GM21576 (cell line): Measurements from ENCODE around the gene FCGR3B.
"Not testable (repeated sequence)": the region's sequence is repeated elsewhere in the genome, so short reads cannot be mapped to it uniquely, and the experiment has no call there.

Experiments used
- ATAC-seq: cut with Tn5 transposase; IDR thresholded peaks from one replicate; pipeline ENCODE4 v1.9.1; 2021; ENCODE audit warnings: mild to moderate bottlenecking, moderate library complexity; ENCODE audit not compliant: unreplicated experiment

The FCGR3B gene

DNA sequence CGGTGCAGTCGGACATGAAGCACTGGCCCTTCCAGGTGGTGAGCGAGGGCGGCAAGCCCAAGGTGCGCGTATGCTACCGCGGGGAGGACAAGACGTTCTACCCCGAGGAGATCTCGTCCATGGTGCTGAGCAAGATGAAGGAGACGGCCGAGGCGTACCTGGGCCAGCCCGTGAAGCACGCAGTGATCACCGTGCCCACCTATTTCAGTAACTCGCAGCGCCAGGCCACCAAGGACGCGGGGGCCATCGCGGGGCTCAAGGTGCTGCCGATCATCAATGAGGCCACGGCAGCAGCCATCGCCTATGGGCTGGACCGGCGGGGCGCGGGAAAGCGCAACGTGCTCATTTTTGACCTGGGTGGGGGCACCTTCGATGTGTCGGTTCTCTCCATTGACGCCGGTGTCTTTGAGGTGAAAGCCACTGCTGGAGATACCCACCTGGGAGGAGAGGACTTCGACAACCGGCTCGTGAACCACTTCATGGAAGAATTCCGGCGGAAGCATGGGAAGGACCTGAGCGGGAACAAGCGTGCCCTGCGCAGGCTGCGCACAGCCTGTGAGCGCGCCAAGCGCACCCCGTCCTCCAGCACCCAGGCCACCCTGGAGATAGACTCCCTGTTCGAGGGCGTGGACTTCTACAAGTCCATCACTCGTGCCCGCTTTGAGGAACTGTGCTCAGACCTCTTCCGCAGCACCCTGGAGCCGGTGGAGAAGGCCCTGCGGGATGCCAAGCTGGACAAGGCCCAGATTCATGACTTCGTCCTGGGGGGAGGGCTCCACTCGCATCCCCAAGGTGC, 24.2 kb downstream of the FCGR3B start:
- not testable (repeated sequence) for ATAC-seq

DNA sequence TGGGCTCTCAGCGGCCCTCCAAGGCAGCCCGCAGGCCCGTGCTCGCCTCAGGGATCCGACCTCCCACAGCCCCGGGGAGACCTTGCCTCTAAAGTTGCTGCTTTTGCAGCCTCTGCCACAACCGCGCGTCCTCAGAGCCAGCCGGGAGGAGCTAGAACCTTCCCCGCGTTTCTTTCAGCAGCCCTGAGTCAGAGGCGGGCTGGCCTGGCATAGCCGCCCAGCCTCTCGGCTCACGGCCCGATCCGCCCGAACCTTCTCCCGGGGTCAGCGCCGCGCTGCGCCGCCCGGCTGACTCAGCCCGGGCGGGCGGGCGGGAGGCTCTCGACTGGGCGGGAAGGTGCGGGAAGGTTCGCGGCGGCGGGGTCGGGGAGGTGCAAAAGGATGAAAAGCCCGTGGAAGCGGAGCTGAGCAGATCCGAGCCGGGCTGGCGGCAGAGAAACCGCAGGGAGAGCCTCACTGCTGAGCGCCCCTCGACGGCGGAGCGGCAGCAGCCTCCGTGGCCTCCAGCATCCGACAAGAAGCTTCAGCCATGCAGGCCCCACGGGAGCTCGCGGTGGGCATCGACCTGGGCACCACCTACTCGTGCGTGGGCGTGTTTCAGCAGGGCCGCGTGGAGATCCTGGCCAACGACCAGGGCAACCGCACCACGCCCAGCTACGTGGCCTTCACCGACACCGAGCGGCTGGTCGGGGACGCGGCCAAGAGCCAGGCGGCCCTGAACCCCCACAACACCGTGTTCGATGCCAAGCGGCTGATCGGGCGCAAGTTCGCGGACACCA, 25.0 kb downstream of the FCGR3B start:
- ATAC-seq = not testable (repeated sequence)

DNA sequence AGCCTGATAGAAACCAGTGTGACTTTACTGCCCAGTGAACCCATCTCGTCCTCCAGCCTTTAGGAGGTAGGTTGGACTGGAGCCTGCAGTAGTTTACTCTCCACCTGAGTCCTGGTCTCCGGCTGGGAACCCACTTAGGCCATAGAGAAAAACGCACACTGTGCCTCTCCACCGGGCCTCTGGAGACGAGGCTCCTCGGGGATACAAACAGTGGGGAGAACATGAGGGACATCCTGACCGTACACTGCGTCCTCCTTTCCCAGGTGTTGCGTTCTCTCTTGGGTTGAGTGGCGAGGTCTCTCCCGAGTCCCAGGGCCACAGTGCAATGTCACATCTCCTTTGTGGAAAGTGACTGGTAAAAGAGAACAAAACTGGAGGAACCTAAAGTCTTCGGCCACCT, 26.0 kb downstream of the FCGR3B start:
- ATAC-seq = not testable (repeated sequence)

DNA sequence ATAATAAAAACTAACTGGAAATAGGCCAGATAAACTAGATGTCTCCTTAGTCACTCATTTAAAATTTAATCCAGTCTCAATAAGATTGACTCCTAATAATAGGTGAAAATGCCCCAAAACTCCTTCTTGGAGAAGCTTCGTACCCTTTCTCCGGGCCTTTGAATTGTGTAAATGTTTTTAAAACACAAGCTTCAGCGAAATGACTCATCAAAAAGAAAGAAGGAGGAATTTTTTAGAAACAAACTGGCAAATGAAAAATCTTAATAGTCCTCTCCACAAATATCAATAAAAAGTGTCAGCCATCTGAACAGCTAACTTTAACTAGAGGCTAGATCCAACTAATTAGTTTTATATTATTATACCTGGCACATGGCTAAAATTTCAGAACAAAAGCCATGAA, 33.9 kb downstream of the FCGR3B start:
- ATAC-seq = not testable (repeated sequence)

DNA sequence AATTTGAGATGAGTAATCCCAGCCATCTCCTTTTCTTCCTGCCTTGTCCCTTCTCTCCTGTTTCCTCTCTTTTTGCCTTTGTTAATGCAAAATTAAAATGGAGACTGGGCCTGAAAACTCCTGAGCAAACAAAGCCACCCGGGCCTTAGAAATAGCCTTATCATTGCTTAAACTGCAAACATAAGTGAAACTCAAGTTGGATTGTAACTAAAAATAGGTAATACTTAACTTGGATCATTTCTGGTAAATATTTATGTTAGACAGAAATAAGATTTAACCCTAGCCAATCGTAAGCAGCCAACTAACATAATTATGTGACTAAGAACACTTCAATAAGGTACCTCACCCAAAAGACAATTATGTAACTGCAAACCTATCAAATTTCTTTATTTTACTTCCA, 35.4 kb downstream of the FCGR3B start:
- ATAC-seq = not testable (repeated sequence)

DNA sequence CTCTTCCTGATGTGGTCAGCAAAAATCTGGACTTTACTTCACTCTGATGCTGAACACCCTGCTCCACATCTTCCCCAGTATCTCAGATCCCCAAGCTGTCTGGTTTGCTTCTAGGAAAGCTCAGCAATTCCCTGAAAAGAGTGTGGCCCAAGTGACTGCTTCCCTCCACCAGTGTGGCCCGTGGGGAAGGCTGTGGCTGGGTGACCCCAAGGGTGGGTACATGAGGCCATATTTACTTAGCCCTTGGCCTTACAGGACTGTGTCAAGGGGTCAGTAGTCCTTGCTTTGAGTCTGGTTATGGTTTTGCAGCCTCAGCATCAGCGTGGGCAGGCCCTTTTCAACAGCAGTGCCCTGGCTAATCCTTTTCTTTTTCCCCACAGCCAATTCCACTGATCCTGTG, 35.8 kb downstream of the FCGR3B start:
- ATAC-seq = not testable (repeated sequence)

DNA sequence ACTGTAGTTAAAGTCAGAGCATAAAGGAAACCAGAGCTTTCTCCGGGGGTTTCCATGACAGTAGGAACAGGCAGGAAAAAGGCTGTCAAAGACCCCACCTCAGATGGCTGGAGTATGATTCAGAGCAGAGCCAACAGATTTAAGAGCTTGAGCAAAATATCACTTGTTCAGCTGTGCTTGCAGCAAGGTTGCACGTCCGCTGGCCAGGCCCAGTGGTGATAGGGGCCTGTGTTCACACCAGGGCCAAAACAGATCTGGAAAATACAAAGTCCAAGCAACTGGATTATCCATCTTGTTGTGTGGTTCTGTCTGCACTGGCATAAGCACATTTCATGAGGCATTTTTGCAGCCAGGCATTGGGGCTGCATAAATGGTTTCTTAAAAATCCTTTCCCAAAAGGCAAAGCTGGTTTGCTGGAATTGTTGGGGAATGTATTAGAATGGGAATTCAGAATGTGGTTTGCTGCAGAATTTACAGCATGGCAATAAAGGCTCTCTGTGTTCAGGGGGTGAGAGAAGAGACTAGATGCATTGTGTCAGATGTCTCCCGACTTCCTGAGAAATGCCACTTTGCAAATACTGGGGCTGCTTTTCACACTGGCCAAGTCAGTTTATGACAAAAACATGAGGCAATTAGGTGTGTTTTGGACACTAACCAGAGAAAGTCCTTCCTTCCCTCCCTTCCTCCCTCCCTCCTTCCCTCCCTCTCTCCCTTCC, 36.5 kb downstream of the FCGR3B start:
- ATAC-seq = not testable (repeated sequence)

DNA sequence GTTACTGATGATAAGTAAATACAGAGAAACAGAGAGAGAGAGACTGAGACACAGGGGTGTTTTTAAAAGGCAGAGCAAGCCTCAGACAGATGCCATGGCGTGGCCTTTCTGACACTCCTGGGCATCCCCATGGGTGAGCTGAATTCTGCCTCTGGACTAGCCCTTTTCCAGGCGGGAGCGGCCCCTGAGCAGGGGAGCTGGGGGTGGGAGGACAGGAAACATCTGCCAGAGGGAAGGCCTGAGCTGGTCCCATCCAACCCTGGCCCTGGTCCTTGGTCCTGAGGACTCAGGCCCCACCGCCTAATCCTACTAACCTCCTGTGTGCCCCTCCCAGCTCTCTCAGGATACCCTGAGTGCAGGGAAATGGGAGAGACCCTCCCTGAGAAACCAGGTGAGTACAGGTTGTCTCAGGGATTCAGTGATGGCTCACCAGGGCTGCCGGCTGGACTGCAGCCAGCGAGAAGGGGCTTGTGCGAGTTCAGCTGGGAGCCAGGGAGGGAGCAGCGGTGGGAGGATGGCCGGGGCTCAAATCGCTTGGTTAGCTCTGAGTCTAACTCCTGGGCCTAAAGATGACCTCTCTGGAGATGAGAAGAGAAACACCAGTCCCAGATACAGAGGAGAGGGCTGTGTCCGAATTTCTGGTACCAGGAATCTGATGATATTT, 37.8 kb downstream of the FCGR3B start:
- ATAC-seq = not testable (repeated sequence)

DNA sequence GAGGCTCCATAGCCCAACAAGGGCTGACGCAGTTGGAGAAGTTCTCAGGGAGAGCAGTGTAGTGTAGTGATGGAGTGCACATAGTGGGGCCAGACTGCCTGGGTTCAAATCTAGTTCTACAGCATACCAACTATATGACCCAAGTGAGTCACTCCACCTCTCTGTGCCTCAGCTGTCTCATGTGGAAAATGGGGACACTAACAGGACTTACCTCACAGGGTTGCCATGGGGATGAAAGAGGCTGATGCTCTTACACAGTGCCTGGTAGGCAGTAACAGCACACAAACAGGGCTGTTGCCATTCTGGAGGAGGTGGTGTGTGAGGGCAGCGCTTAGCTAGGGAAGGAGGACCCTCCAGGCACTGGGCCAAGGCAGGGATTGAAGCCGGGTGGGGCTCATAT, 38.4 kb downstream of the FCGR3B start:
- not testable (repeated sequence) for ATAC-seq

DNA sequence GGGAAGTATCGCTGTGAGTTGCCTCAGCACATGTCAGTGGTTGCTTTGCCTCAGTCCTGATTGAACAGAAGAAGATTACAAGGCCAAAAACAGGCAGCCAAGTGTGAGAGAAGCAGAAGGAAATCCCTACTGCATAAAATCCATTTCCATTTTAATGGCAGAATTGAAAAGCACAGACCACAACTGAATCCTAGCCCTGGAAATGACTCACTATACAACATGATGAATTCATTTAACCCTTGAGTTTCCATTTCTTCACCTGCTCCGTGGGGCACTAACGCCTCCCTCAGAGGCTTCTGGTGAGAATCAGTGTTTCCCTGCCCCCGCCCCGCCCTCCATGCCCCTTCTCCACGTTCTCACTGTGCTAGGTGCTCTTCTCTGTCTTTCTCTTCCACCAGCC, 41.1 kb downstream of the FCGR3B start:
- not testable (repeated sequence) for ATAC-seq

DNA sequence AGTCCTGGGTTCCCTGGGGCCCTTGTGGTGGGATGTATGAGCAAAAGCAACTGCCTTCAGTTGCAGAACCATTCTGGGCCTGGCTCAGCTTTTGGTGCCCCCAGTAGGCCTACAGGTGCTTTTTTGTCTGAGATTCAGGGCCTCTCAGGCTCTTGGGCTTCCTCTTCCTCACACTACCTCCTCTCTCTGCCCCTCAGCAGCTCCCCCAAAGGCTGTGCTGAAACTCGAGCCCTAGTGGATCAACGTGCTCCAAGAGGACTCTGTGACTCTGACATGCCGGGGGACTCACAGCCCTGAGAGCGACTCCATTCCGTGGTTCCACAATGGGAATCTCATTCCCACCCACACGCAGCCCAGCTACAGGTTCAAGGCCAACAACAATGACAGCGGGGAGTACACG, 41.6 kb downstream of the FCGR3B start:
- ATAC-seq = not testable (repeated sequence)

DNA sequence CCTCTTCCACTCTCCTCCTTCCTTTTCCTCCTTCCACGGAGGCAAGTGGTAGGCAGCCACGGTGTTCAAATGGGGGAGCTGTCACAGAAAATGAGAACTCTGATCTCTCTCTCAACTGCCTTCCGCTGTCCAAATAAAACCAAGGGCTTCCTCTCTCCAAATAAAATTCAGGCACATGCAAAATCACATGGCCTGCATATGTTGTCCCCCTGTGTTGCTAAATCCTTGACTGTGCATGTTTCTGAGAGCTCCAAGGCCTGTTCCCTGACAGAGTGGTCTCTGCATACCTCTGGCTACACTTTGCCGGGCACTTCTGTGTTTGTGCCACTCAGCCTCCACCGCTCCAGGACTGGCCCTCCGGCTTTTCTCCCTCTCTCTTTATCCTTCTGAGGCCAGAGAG, 42.4 kb downstream of the FCGR3B start:
- not testable (repeated sequence) for ATAC-seq

DNA sequence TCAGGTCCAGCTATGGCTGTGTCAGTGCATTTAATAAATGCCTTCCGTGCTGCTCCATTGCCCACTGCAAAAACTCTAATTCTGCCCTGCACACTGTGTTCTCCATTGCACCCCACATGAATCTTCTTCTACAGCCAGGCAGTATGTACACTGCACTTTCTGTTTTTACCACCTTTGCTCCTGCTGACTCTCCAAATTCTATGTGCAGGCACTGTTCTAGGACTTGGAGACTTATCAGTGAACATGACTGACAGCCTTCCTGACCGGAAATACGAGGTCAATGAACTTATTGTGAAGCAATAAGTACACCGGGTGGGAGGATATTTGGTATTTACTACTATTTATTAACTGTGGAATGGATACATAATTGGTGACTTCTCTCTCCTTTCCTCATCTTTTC, 48.1 kb downstream of the FCGR3B start:
- ATAC-seq = not testable (repeated sequence)

DNA sequence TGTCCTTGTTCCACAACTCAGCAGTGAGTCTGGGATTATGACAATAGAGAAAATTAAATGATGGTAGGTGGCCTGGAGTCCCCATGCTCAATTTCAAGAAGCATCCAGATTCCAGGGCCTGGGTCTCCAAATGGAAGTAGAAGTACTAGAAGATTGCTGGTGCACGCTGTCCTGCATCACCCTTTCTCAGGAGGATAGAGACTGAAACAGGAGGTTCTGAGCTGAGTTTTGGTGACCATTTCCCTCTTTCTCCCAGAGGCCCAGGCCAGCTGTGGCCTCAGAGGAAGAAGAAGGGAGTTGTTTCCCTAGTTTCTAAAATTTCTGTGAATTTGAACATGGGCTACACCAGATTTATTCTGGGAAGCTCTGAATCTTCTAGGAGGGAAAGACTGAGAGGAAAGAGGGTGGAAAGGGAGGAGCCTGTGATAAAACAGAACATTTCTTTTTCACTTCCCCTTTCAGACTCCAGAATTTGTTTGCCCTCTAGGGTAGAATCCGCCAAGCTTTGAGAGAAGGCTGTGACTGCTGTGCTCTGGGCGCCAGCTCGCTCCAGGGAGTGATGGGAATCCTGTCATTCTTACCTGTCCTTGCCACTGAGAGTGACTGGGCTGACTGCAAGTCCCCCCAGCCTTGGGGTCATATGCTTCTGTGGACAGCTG, 50.0 kb downstream of the FCGR3B start:
- ATAC-seq = peak; percentile 69

DNA sequence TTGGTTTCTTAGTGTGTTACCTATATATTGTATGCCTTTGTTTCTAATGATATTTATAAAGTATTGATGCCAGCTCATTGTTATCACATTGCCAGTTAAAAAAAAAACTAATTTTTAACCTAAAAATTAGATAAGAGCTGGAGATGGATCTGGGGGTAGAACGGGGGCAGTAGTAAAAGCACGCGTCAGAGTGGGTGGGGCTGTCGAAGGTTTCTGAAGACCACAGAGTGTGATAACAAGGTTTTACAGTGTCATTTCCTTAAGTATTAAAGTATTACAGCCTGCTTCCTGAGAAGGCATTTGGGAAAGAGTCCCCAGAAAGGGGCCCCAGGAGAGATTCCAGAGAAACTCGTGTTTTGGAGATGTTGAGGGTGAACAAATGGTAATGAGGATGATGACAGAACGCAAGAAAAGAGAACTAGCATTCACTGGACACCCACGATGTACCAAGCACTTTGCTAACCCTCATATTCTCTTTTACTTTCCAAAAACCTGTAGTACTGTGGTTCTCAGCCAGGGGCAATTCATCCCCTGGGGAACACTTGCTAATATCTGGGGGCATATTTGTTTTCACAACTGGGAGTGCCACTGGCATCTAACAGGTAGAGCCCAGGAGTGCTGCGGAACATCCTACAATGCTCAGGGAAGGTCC, 51.0 kb downstream of the FCGR3B start:
- not testable (repeated sequence) for ATAC-seq

DNA sequence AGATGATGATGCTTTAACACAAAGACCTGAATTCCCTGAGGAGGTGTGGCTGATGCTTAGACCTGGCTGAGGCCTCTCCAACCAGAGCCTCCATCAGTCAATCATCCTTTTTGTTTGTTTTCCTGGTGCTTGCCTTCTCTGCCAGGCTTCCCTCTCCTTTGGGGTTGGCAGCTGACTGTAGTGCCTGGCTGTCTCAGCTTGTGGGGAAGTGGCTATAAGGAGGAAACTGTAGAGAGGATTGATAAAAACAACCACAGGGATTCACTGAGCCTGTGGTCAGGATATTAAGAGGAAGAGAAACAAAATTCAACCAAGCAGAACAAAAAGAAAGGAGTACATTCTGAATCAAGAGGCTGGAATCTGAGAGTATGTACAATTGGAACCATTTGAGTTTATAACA, 54.3 kb downstream of the FCGR3B start:
- not testable (repeated sequence) for ATAC-seq
